ENCODE results near the gene PEDS1. TPM values are rescaled to one million over a fixed set of nuclear protein-coding genes. Genes with fewer than 3 reads are reported as not detected.

Gene PEDS1
- total and polyA plus RNA-seq, 4 donors: 4.8 to 19.3 (median 8.6) TPM

DNA sequence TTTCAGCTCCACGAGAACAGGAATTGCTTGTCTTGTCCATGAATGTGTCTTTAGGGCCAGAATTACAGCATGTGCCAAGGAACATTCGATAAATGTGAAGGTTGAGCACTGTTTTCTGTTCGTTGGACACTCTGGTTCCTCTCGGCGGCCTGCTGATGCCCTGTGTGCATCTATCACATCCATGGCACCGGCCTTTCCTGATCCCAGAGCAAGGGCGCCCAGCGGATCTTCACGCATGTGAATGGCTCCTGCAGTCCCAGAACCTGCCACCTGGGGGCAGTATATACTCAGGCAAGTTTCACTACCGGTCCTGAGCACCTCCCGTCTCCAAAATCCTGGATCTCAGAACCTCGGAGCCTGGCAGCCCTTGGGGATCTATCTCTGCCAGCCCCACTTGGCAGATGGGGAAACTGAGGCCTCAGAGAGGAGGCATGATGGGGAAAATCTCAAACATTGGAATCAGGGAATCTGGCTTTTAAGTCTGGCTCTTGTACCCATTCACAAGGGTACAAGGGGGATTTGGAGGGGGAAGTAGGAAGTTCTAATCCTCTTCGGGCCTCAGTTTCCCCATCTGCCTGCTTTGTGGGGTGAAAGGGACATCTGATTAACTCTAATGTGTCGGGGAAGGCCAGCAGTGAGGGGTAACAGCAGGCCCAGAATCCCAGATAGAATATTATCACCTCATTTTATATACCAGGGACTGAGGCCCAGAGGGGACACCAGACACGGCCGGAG, 32.8 kb upstream of the PEDS1 start:
- TF ChIP-seq RAD21 (IDR thresholded peaks at IDR 0.05) (peak; percentile 99 to 100), YY1 (IDR thresholded peaks at IDR 0.05) (peak; percentile 6), FOXA1 (IDR thresholded peaks at IDR 0.05) (no peak), MAX (IDR thresholded peaks at IDR 0.05) (no peak), HNF4A (conservative IDR thresholded peaks at IDR 0.05) (peak in 1 of 2 donors; percentile 4), RXRA (IDR thresholded peaks at IDR 0.05) (peak; percentile 31 to 32)
- TF ChIP-seq, protein P1, sequence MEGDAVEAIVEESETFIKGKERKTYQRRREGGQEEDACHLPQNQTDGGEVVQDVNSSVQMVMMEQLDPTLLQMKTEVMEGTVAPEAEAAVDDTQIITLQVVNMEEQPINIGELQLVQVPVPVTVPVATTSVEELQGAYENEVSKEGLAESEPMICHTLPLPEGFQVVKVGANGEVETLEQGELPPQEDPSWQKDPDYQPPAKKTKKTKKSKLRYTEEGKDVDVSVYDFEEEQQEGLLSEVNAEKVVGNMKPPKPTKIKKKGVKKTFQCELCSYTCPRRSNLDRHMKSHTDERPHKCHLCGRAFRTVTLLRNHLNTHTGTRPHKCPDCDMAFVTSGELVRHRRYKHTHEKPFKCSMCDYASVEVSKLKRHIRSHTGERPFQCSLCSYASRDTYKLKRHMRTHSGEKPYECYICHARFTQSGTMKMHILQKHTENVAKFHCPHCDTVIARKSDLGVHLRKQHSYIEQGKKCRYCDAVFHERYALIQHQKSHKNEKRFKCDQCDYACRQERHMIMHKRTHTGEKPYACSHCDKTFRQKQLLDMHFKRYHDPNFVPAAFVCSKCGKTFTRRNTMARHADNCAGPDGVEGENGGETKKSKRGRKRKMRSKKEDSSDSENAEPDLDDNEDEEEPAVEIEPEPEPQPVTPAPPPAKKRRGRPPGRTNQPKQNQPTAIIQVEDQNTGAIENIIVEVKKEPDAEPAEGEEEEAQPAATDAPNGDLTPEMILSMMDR (IDR thresholded peaks at IDR 0.05; ENCODE audit: low read depth, low read length, missing input control): peak; percentile 100
- Histone ChIP-seq H3K9me3 (ENCODE audit: control insufficient read depth in 4 of 4, low read length in 3 of 4) (no peaks in the 10 kb centered on the region), H3K9ac (ENCODE audit: low read depth in 1 of 2, low read length in 2 of 2) (peak overlapping the region in 1 of 2 donors; percentile 21), H3K27ac (ENCODE audit: low read depth in 1 of 2, low read length in 2 of 2) (peak overlapping the region; percentile 79 to 98), H3K4me1 (ENCODE audit: control insufficient read depth in 4 of 4, insufficient read depth in 4 of 4, low read length in 3 of 4) (peaks cover 0 to 34% (median 24%) of the 10 kb centered on the region in 4 donors), H3K36me3 (ENCODE audit: control insufficient read depth in 4 of 4, insufficient read depth in 3 of 4, low read depth in 1 of 4, low read length in 3 of 4) (no peaks in the 10 kb centered on the region), H3K27me3 (ENCODE audit: control insufficient read depth in 4 of 4, insufficient read depth in 4 of 4, low read length in 3 of 4) (no peaks in the 10 kb centered on the region), H3K4me3 (ENCODE audit: low read depth in 1 of 3, low read length in 3 of 3) (no peak overlapping the region)
- peak; percentile 97 for DNase-seq (ENCODE audit: low spot score)
- 16% methylated on average over 16 of the region's 16 CpGs for WGBS

- Histone ChIP-seq H3K27me3 (ENCODE audit: control insufficient read depth in 4 of 4, insufficient read depth in 4 of 4, low read length in 3 of 4) (no peaks in the 10 kb centered on the region), H3K4me3 (ENCODE audit: low read depth in 1 of 3, low read length in 3 of 3) (no peak overlapping the region), H3K9me3 (ENCODE audit: control insufficient read depth in 4 of 4, low read length in 3 of 4) (no peaks in the 10 kb centered on the region), H3K36me3 (ENCODE audit: control insufficient read depth in 4 of 4, insufficient read depth in 3 of 4, low read depth in 1 of 4, low read length in 3 of 4) (no peaks in the 10 kb centered on the region), H3K9ac (ENCODE audit: low read depth in 1 of 2, low read length in 2 of 2) (no peak overlapping the region), H3K4me1 (ENCODE audit: control insufficient read depth in 4 of 4, insufficient read depth in 4 of 4, low read length in 3 of 4) (peaks cover 0 to 34% (median 24%) of the 10 kb centered on the region in 4 donors), H3K27ac (ENCODE audit: low read depth in 1 of 2, low read length in 2 of 2) (no peak overlapping the region)
- WGBS: 96% methylated on average over 5 of the region's 5 CpGs
- DNase-seq (ENCODE audit: low spot score): no peak
- TF ChIP-seq SP1 (IDR thresholded peaks at IDR 0.05) (no peak), GABPA (IDR thresholded peaks at IDR 0.05 in 1 of 2, conservative IDR thresholded peaks at IDR 0.05 in 1 of 2) (no peak), NR2F2 (IDR thresholded peaks at IDR 0.05) (no peak), TAF1 (conservative IDR thresholded peaks at IDR 0.05) (no peak), EGR1 (IDR thresholded peaks at IDR 0.05; ENCODE audit: low read depth in 2 of 2) (no peak), JUND (IDR thresholded peaks at IDR 0.05) (no peak), ATF3 (IDR thresholded peaks at IDR 0.05) (no peak), HNF4A (conservative IDR thresholded peaks at IDR 0.05) (no peak), MAX (IDR thresholded peaks at IDR 0.05) (no peak), RAD21 (IDR thresholded peaks at IDR 0.05) (no peak), REST (IDR thresholded peaks at IDR 0.05) (no peak), RXRA (IDR thresholded peaks at IDR 0.05) (no peak), HNF4G (IDR thresholded peaks at IDR 0.05) (no peak), FOXA2 (IDR thresholded peaks at IDR 0.05) (no peak), YY1 (IDR thresholded peaks at IDR 0.05) (no peak), FOXA1 (IDR thresholded peaks at IDR 0.05) (no peak)
- TF ChIP-seq, protein P1 (IDR thresholded peaks at IDR 0.05; ENCODE audit: low read depth, low read length, missing input control): no peak
- TF ChIP-seq, protein P2, sequence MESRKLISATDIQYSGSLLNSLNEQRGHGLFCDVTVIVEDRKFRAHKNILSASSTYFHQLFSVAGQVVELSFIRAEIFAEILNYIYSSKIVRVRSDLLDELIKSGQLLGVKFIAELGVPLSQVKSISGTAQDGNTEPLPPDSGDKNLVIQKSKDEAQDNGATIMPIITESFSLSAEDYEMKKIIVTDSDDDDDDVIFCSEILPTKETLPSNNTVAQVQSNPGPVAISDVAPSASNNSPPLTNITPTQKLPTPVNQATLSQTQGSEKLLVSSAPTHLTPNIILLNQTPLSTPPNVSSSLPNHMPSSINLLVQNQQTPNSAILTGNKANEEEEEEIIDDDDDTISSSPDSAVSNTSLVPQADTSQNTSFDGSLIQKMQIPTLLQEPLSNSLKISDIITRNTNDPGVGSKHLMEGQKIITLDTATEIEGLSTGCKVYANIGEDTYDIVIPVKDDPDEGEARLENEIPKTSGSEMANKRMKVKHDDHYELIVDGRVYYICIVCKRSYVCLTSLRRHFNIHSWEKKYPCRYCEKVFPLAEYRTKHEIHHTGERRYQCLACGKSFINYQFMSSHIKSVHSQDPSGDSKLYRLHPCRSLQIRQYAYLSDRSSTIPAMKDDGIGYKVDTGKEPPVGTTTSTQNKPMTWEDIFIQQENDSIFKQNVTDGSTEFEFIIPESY (IDR thresholded peaks at IDR 0.05): no peak
These were observed 31.9 kb upstream of the PEDS1 start for GRCh38 chr20:50185426-50185825.
